ENCODE measurements around the gene HIGD1C. TPM values are rescaled to one million over a fixed set of nuclear protein-coding genes. Genes with fewer than 3 reads are reported as not detected.

Gene HIGD1C
- total and polyA plus RNA-seq, 5 donors from 2014 or later, result not detected

DNA sequence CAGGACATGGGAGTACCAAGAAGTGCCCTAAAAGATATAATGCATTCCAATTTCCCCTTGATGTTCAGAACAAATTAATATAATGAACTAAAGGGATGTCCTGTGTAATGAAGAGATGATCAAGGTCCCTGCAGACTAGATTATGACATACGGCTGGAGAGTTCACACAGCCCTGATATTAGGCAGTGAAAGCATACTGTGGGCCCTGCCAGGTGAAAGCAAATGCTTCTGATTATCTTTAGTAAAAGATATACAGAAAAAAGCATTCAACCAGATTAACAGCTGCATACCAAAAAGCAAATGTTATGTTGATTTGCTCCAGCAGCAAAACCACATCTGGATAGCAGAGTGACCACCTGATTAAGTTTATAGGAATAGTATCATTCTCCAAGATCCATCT, 12.1 kb downstream of the HIGD1C start:
- H3K4me3 ChIP-seq (ENCODE audit: low read depth, low read length), result no peak overlapping the region
- H3K27ac Mint-ChIP-seq, result no peak overlapping the region
- no peak overlapping the region for H3K27ac ChIP-seq (ENCODE audit: insufficient read depth, low read length, poor library complexity, severe bottlenecking)
- no peak overlapping the region for H3K4me3 Mint-ChIP-seq
- no peaks in the 10 kb centered on the region for H3K27me3 ChIP-seq (ENCODE audit: control insufficient read depth, insufficient read depth, low read length)
- H3K27me3 Mint-ChIP-seq, result no peaks in the 10 kb centered on the region
- no peaks in the 10 kb centered on the region for H3K9me3 Mint-ChIP-seq
- ATAC-seq (ENCODE audit: low read depth in 2 of 2), result no peak
- H3K4me1 Mint-ChIP-seq, result peaks cover 8 to 15% (median 11%) of the 10 kb centered on the region in 4 donors
- no peak for DNase-seq
- H3K9me3 ChIP-seq (ENCODE audit: control insufficient read depth in 2 of 2, low read length in 2 of 2), result no peaks in the 10 kb centered on the region
- peaks cover 5% of the 10 kb centered on the region for H3K36me3 Mint-ChIP-seq
- no peaks in the 10 kb centered on the region for H3K36me3 ChIP-seq (ENCODE audit: control insufficient read depth, insufficient read depth, low read length)
- H3K4me1 ChIP-seq (ENCODE audit: control insufficient read depth, insufficient read depth, low read length, poor library complexity, severe bottlenecking), result peaks cover 4% of the 10 kb centered on the region

DNA sequence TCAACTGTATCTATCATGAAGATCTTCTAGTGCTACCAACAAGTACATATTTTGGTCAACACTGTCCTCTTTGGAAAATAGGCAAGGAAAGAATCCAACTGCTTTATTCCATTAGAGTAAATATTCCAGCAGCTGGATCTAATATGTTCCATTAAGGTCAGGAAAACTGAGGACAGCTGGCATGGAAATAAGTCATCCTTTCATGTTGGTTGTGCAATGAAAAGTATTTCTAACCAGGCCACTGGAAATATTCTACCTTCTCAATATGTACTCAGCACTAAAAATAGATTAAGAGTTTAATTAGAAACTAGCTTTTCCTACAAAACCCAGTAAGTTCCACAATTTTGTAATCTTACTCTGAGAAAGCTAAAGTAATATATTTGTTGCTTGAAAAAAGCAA, 19.6 kb downstream of the HIGD1C start:
- Mint-ChIP-seq H3K4me3 (no peak overlapping the region), H3K36me3 (peaks cover 34% of the 10 kb centered on the region), H3K27me3 (no peaks in the 10 kb centered on the region), H3K4me1 (peaks cover 0 to 14% (median 1%) of the 10 kb centered on the region in 4 donors), H3K27ac (no peak overlapping the region), H3K9me3 (peaks cover 0 to 4% (median 0%) of the 10 kb centered on the region in 7 donors)
- H3K27me3 ChIP-seq (ENCODE audit: control insufficient read depth, insufficient read depth, low read length), result no peaks in the 10 kb centered on the region
- no peak overlapping the region for H3K27ac ChIP-seq (ENCODE audit: insufficient read depth, low read length, poor library complexity, severe bottlenecking)
- H3K36me3 ChIP-seq (ENCODE audit: control insufficient read depth, insufficient read depth, low read length), result peaks cover 7% of the 10 kb centered on the region
- no peaks in the 10 kb centered on the region for H3K9me3 ChIP-seq (ENCODE audit: control insufficient read depth in 2 of 2, low read length in 2 of 2)
- no peaks in the 10 kb centered on the region for H3K4me1 ChIP-seq (ENCODE audit: control insufficient read depth, insufficient read depth, low read length, poor library complexity, severe bottlenecking)
- no peak for ATAC-seq (ENCODE audit: low read depth in 2 of 2)
- no peak overlapping the region for H3K4me3 ChIP-seq (ENCODE audit: low read depth, low read length)
- DNase-seq, result no peak

DNA sequence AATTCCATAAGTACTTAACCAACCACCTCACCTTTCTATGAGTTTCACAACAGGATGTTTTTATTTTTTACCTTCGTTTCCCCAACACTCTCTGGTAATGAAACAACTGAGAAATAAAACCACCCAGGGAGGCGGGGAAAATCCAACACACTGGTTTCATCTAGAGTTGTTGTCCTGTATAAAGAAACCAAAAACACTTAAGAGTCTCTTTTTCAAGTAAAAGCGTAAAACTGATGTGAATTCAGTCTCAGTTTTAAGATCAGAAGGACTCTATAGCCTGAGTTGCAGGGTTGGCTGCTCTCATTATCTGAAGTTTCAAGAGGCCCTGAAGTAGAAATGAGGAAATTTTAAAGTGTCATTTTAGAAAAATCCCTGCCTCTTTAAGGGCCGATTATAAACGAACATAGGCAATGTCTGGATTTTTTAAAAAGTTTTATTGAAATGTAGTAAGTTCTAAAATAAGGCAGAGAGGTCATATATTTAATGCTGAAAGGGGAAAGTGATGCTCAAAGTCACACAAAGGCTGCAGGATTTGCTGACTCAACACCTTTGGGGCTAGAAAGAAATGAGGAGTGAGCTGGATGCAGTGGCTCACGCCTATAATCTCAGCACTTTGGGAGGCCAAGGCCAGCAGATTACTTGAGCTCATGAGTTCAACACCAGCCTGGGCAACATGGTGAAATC, 27.2 kb downstream of the HIGD1C start:
- peaks cover 10% of the 10 kb centered on the region for H3K4me1 ChIP-seq (ENCODE audit: control insufficient read depth, insufficient read depth, low read length, poor library complexity, severe bottlenecking)
- no peaks in the 10 kb centered on the region for H3K9me3 ChIP-seq (ENCODE audit: control insufficient read depth in 2 of 2, low read length in 2 of 2)
- H3K9me3 Mint-ChIP-seq, result peaks cover 0 to 6% (median 0%) of the 10 kb centered on the region in 7 donors
- no peaks in the 10 kb centered on the region for H3K36me3 ChIP-seq (ENCODE audit: control insufficient read depth, insufficient read depth, low read length)
- H3K27ac ChIP-seq (ENCODE audit: insufficient read depth, low read length, poor library complexity, severe bottlenecking), result peak overlapping the region; percentile 64
- DNase-seq (peak in 1 of 3 donors; percentile 72), ATAC-seq (ENCODE audit: low read depth in 2 of 2) (peak in 1 of 2 donors; percentile 44)
- H3K4me3 ChIP-seq (ENCODE audit: low read depth, low read length), result peak overlapping the region; percentile 35
- peaks cover 20 to 31% (median 24%) of the 10 kb centered on the region in 4 donors for H3K4me1 Mint-ChIP-seq
- peak overlapping the region; percentile 9 to 77 (median 54) for H3K4me3 Mint-ChIP-seq
- H3K27me3 Mint-ChIP-seq, result no peaks in the 10 kb centered on the region
- H3K27me3 ChIP-seq (ENCODE audit: control insufficient read depth, insufficient read depth, low read length), result no peaks in the 10 kb centered on the region
- H3K36me3 Mint-ChIP-seq, result peaks cover 22% of the 10 kb centered on the region
- peak overlapping the region; percentile 83 to 96 (median 88) for H3K27ac Mint-ChIP-seq

DNA sequence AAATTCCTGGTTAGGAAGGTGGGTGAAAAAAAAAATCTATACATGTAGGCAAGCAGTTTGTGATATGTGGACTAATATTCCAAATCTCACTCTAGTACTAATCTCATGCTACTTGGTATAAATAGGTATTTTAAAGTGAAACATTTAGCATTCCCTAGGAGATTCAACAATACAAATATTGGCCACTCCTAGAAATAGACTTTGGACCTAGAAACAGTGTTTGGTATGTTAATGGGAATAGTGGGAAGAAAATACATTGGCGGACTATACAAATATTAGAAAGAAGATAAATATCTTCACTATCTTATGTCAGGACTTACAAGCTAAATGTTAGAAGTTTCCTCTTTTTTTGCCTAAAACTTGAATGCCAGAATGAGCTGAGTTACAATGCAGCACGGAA, 28.2 kb downstream of the HIGD1C start:
- Mint-ChIP-seq H3K27me3 (no peaks in the 10 kb centered on the region), H3K27ac (peak overlapping the region in 2 of 3 donors; percentile 83 to 88), H3K36me3 (peaks cover 16% of the 10 kb centered on the region), H3K4me3 (no peak overlapping the region), H3K9me3 (peaks cover 0 to 6% (median 0%) of the 10 kb centered on the region in 7 donors), H3K4me1 (peaks cover 15 to 31% (median 29%) of the 10 kb centered on the region in 4 donors)
- Histone ChIP-seq H3K27ac (ENCODE audit: insufficient read depth, low read length, poor library complexity, severe bottlenecking) (peak overlapping the region; percentile 64), H3K27me3 (ENCODE audit: control insufficient read depth, insufficient read depth, low read length) (no peaks in the 10 kb centered on the region), H3K9me3 (ENCODE audit: control insufficient read depth in 2 of 2, low read length in 2 of 2) (no peaks in the 10 kb centered on the region), H3K36me3 (ENCODE audit: control insufficient read depth, insufficient read depth, low read length) (no peaks in the 10 kb centered on the region), H3K4me3 (ENCODE audit: low read depth, low read length) (no peak overlapping the region), H3K4me1 (ENCODE audit: control insufficient read depth, insufficient read depth, low read length, poor library complexity, severe bottlenecking) (peaks cover 10% of the 10 kb centered on the region)
- DNase-seq (no peak), ATAC-seq (ENCODE audit: low read depth in 2 of 2) (no peak)

DNA sequence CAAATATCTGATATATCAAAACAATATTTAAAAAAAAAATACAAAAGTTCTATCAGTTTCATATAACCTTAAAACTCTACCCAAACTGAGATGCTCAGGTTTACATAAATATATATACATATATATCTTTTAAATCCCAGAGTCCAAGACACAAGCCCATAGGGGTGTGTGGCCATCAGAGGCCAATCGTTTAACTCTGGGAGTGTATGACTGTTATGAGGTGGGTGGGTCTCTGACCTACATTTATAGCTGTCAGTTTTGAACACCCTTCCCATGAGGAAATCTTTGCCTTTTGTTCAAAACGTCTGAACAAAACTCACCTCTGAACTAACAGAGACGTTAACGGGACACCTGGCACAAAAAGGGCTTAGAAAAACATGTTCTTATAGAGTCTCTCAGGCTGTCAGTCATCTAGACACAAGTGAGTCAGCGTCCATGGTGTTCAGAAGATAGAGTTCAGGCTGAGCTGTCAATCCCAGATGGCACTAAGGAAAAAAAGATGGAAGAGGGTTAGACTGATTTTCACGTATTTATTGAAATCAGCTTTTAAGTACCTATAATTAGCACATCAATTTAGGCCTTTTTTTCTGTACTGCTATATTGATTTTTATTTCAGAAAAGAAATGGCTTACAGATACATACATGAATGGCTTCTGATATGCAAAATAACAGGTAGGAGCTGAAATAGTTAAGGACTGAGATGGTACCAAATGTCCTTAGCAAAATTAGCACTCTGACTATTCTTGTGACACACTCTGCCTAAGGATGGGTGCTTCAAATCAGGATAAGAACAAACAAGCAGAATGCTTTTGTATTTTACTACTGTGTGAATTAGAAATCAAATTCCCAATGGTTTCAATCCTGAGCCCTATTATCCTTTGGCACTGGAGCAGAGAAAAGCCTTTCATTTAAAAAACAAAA, 29.2 kb downstream of the HIGD1C start:
- H3K36me3 Mint-ChIP-seq, result peaks cover 13% of the 10 kb centered on the region
- peak overlapping the region in 1 of 3 donors; percentile 56 for H3K27ac Mint-ChIP-seq
- DNase-seq (no peak), ATAC-seq (ENCODE audit: low read depth in 2 of 2) (no peak)
- H3K4me1 Mint-ChIP-seq, result peaks cover 13 to 36% (median 29%) of the 10 kb centered on the region in 4 donors
- H3K27me3 Mint-ChIP-seq, result no peaks in the 10 kb centered on the region
- Histone ChIP-seq H3K4me3 (ENCODE audit: low read depth, low read length) (no peak overlapping the region), H3K27ac (ENCODE audit: insufficient read depth, low read length, poor library complexity, severe bottlenecking) (no peak overlapping the region), H3K9me3 (ENCODE audit: control insufficient read depth in 2 of 2, low read length in 2 of 2) (no peaks in the 10 kb centered on the region), H3K27me3 (ENCODE audit: control insufficient read depth, insufficient read depth, low read length) (no peaks in the 10 kb centered on the region), H3K4me1 (ENCODE audit: control insufficient read depth, insufficient read depth, low read length, poor library complexity, severe bottlenecking) (peaks cover 10% of the 10 kb centered on the region), H3K36me3 (ENCODE audit: control insufficient read depth, insufficient read depth, low read length) (no peaks in the 10 kb centered on the region)
- H3K9me3 Mint-ChIP-seq, result peaks cover 0 to 3% (median 0%) of the 10 kb centered on the region in 7 donors
- H3K4me3 Mint-ChIP-seq, result no peak overlapping the region

DNA sequence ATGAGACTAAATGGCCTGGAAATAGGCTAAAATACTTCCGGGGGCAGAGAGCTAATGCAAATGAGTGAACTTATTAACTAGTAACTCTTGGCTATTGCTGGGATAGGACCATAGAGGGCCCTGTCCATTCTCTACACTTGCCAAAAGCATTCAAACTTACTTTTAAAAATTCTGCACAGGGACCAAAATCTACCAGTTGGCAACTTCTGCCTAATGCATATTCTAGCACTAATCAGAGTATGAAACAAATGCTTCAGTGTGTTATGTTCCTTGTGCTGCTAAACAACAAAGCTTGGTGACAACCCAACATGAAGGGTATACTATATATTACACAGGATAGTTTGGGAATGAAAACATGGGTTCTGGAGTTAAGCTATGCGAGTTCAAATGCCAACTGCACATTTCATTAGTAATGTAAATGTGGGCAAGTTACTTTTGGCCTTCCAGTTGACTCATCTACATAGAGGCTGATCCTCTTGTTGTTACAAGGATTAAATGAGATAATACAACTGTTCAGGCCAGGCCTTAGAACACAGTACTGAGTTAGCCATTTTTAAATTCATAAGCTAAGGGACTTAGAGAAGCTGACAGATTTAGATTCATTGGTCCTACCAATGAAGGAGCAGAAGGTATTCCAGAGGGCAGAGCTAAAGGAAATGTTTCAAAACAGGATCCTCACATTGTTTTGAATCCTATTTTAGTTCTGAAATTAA, 32.4 kb downstream of the HIGD1C start:
- H3K36me3 ChIP-seq (ENCODE audit: control insufficient read depth, insufficient read depth, low read length), result peaks cover 22% of the 10 kb centered on the region
- no peak overlapping the region for H3K27ac ChIP-seq (ENCODE audit: insufficient read depth, low read length, poor library complexity, severe bottlenecking)
- ATAC-seq (ENCODE audit: low read depth in 2 of 2), result no peak
- H3K9me3 ChIP-seq (ENCODE audit: control insufficient read depth in 2 of 2, low read length in 2 of 2), result no peaks in the 10 kb centered on the region
- Mint-ChIP-seq H3K27me3 (no peaks in the 10 kb centered on the region), H3K4me1 (peaks cover 12 to 28% (median 21%) of the 10 kb centered on the region in 4 donors), H3K4me3 (no peak overlapping the region), H3K36me3 (peaks cover 17% of the 10 kb centered on the region), H3K27ac (peak overlapping the region in 1 of 3 donors; percentile 93), H3K9me3 (no peaks in the 10 kb centered on the region)
- no peak overlapping the region for H3K4me3 ChIP-seq (ENCODE audit: low read depth, low read length)
- H3K27me3 ChIP-seq (ENCODE audit: control insufficient read depth, insufficient read depth, low read length), result no peaks in the 10 kb centered on the region
- DNase-seq, result no peak
- H3K4me1 ChIP-seq (ENCODE audit: control insufficient read depth, insufficient read depth, low read length, poor library complexity, severe bottlenecking), result peaks cover 3% of the 10 kb centered on the region

DNA sequence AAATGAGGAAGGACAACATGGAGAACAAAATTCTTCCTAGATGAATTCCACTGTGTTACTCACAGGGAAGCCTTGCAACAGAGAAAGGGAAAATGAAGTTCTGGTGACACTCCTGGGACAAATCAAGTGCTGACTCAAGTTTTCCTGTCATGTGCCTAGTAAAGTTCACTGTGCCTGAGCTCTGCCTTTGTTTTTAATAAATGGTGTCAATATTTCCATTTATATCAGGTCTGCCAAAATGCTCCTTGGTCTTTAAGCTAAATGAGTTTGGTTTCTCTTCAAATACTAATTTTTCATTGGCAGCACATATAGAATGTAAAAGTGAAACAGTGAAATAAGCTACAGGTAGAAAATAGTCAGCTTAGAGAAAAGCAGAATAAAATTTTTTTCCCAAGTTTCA, 33.0 kb downstream of the HIGD1C start:
- Histone ChIP-seq H3K4me1 (ENCODE audit: control insufficient read depth, insufficient read depth, low read length, poor library complexity, severe bottlenecking) (no peaks in the 10 kb centered on the region), H3K4me3 (ENCODE audit: low read depth, low read length) (no peak overlapping the region), H3K9me3 (ENCODE audit: control insufficient read depth in 2 of 2, low read length in 2 of 2) (no peaks in the 10 kb centered on the region), H3K36me3 (ENCODE audit: control insufficient read depth, insufficient read depth, low read length) (peaks cover 26% of the 10 kb centered on the region), H3K27me3 (ENCODE audit: control insufficient read depth, insufficient read depth, low read length) (no peaks in the 10 kb centered on the region), H3K27ac (ENCODE audit: insufficient read depth, low read length, poor library complexity, severe bottlenecking) (no peak overlapping the region)
- Mint-ChIP-seq H3K27me3 (no peaks in the 10 kb centered on the region), H3K4me3 (no peak overlapping the region), H3K27ac (peak overlapping the region in 1 of 3 donors; percentile 93), H3K4me1 (peaks cover 9 to 22% (median 18%) of the 10 kb centered on the region in 4 donors), H3K9me3 (no peaks in the 10 kb centered on the region), H3K36me3 (peaks cover 18% of the 10 kb centered on the region)
- no peak for DNase-seq
- ATAC-seq (ENCODE audit: low read depth in 2 of 2), result no peak
